GM19351 (cell line): ENCODE results near the gene L1CAM.
"Not testable (repeated sequence)": the region's sequence is repeated elsewhere in the genome, so short reads cannot be mapped to it uniquely, and the experiment has no call there.

Experiments used
- ATAC-seq: cut with Tn5 transposase; IDR thresholded peaks from one replicate; pipeline ENCODE4 v1.9.1; 2021; ENCODE audit warnings: mild to moderate bottlenecking, moderate library complexity; ENCODE audit not compliant: unreplicated experiment

The L1CAM gene

GRCh38 chrX:153832728-153833127 is 53.2 kb downstream of the L1CAM start:
- ATAC-seq = no peak

GRCh38 chrX:153831429-153832150 is 54.4 kb downstream of the L1CAM start:
- ATAC-seq = no peak

- ATAC-seq = no peak
Measured at GRCh38 chrX:153830640-153831428, 55.1 kb downstream of the L1CAM start.

- ATAC-seq = no peak
Measured at GRCh38 chrX:153829799-153830639, 56.0 kb downstream of the L1CAM start, which contains the start of gene PDZD4. Gene PDZD4, minus strand, starts transcription at chrX:153830544. Its CDS starts 246 bp downstream, at chrX:153830298.

- ATAC-seq = no peak
Measured at GRCh38 chrX:153829549-153829798, 56.5 kb downstream of the L1CAM start.

GRCh38 chrX:153828723-153829548 is 57.0 kb downstream of the L1CAM start:
- no peak for ATAC-seq

- no peak for ATAC-seq
Measured at GRCh38 chrX:153828308-153828707, 57.7 kb downstream of the L1CAM start.

- ATAC-seq = no peak
Measured at GRCh38 chrX:153827903-153828302, 58.1 kb downstream of the L1CAM start.

- no peak for ATAC-seq
Measured at GRCh38 chrX:153827016-153827415, 59.0 kb downstream of the L1CAM start.

- no peak for ATAC-seq
Measured at GRCh38 chrX:153825042-153825441, 60.9 kb downstream of the L1CAM start.

- no peak for ATAC-seq
Measured at GRCh38 chrX:153824348-153824747, 61.6 kb downstream of the L1CAM start.

GRCh38 chrX:153821066-153821465 is 64.9 kb downstream of the L1CAM start:
- ATAC-seq = no peak

GRCh38 chrX:153820601-153821000 is 65.4 kb downstream of the L1CAM start:
- ATAC-seq = no peak

GRCh38 chrX:153819384-153820040 is 66.5 kb downstream of the L1CAM start:
- no peak for ATAC-seq

- ATAC-seq = no peak
Measured at GRCh38 chrX:153818571-153819383, 67.2 kb downstream of the L1CAM start.

- not testable (repeated sequence) for ATAC-seq
Measured at GRCh38 chrX:153818064-153818463, 67.9 kb downstream of the L1CAM start.

- no peak for ATAC-seq
Measured at GRCh38 chrX:153816831-153817690, 68.9 kb downstream of the L1CAM start.

GRCh38 chrX:153814591-153815315 is 71.2 kb downstream of the L1CAM start:
- no peak for ATAC-seq
